Measurements from ENCODE around the gene KCNIP3.

- no peak for TF ChIP-seq EZH2phosphoT487 (IDR thresholded peaks at IDR 0.05; ENCODE audit: low read depth)
- TF ChIP-seq CTCF (IDR thresholded peaks at IDR 0.05; ENCODE audit: low read depth, low read length), result no peak
Measured at GRCh38 chr2:95352310-95353054, 55.3 kb downstream of the KCNIP3 start.
